OCI-LY1 (cell line): Measurements from ENCODE around the gene AURKAIP1.

Source experiments
- CTCF ChIP-seq: fragments of 200-600 bp; sonication (generic), shearing (Covaris generic); IDR thresholded peaks from 2 replicates; pipeline ENCODE4 v1.5.1; 2017; ENCODE audit warnings: mild to moderate bottlenecking, antibody characterized with exemption, low read length, moderate library complexity, mixed read lengths
- EZH2 ChIP-seq: fragments of 200-600 bp; sonication (generic), shearing (Covaris generic); IDR thresholded peaks from 2 replicates; pipeline ENCODE4 v1.8.0; 2017; ENCODE audit warnings: borderline replicate concordance, mixed run types, mild to moderate bottlenecking, antibody characterized with exemption, low read length, moderate library complexity, mixed read lengths

DNA sequence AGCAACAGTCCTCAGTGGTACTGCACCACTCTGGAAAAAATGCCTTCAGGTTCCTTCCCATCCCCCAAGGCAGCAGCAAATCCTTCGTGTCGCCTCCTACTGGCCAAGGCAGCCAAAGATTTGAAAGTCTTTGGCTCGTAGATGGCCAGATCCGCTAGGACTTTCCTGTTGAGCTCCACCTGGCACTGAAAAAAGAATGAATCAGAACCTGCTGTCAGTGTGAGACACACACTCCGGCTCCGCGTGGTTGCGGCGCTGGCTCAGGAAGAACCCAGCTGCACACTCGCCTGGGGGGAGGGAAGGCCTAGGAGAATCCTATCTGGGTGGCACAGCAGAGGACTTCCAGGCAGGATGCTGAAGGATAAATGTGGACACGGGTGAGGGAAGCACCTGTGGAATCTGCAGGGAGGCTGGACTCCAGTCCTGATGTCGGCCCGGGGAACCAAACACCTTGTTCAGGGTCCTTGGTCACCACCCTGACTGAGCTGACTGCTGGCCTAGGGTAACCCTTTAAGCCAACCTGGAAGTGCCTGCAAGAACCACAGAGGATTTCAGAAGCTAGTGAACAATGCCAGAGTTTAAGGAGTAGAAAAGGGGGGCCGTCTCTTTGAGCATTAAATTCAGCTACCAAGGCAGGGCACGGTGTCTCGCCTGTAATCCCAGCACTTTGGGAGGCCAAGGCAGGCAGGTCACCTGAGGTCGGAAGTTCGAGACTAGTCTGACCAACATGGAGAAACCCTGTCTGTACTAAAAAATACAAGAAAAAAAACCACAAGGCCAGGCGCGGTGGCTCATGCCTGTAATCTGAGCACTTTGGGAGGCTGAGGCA lies 27.3 kb upstream of the AURKAIP1 start:
- TF ChIP-seq CTCF, result peak; percentile 76
- no peak for TF ChIP-seq EZH2
